SU-DHL-6 (cell line): ENCODE data around the gene TOP1.

Source experiments
- EZH2phosphoT487 ChIP-seq: fragments of 200-600 bp; sonication (generic), shearing (Covaris generic); conservative IDR thresholded peaks from 2 replicates; pipeline ENCODE4 v1.6.1; 2018; ENCODE audit warnings: mild to moderate bottlenecking, antibody characterized with exemption, low read length, moderate library complexity, mixed read lengths
- TF ChIP-seq, protein P1 (sequence below): fragments of 200-600 bp; sonication (generic); IDR thresholded peaks from one replicate; pipeline ENCODE4 v1.5.1; 2017; ENCODE audit warnings: antibody characterized with exemption, mild to moderate bottlenecking, low read length, moderate library complexity; ENCODE audit not compliant: insufficient read depth, poor library complexity, severe bottlenecking

DNA sequence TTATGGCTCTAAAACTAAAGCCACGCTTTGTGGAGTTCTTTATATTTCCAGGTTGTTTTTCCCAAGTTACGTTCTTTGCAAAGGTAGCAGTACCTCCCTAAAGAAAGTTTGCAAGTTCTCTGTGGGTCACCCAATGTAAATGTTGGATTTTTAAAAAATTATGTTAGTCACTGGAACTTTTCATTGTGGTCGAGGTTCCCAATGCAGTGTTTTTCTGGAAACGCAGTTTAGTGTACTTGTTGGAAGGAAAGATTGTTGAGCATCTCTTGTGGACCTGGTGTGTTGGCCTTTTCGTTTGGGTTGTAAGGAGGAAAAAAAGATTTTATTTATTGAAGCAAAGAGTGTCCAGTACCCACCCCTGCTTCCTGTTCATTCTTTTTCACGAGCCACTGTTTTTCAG is 1.4 kb downstream of the TOP1 start:
- TF ChIP-seq, protein P1, sequence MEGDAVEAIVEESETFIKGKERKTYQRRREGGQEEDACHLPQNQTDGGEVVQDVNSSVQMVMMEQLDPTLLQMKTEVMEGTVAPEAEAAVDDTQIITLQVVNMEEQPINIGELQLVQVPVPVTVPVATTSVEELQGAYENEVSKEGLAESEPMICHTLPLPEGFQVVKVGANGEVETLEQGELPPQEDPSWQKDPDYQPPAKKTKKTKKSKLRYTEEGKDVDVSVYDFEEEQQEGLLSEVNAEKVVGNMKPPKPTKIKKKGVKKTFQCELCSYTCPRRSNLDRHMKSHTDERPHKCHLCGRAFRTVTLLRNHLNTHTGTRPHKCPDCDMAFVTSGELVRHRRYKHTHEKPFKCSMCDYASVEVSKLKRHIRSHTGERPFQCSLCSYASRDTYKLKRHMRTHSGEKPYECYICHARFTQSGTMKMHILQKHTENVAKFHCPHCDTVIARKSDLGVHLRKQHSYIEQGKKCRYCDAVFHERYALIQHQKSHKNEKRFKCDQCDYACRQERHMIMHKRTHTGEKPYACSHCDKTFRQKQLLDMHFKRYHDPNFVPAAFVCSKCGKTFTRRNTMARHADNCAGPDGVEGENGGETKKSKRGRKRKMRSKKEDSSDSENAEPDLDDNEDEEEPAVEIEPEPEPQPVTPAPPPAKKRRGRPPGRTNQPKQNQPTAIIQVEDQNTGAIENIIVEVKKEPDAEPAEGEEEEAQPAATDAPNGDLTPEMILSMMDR: no peak
- no peak for TF ChIP-seq EZH2phosphoT487
